ENCODE data around the gene LAMA2.

GRCh38 chr6:129192458-129192989 lies 309.6 kb downstream of the LAMA2 start:
- TF ChIP-seq REST (IDR thresholded peaks at IDR 0.05; ENCODE audit: insufficient read depth in 1 of 2, low read depth in 2 of 2, low read length in 2 of 2), result no peak
- no peak for TF ChIP-seq SIN3A (IDR thresholded peaks at IDR 0.05; ENCODE audit: borderline replicate concordance, insufficient read depth, low read length)
- TF ChIP-seq POLR2AphosphoS5 (IDR thresholded peaks at IDR 0.05; ENCODE audit: low read depth, low read length), result no peak
- no peak for TF ChIP-seq TAF1 (IDR thresholded peaks at IDR 0.05; ENCODE audit: borderline replicate concordance, insufficient read depth, low read length)
- TF ChIP-seq FOXP2 (optimal IDR thresholded peaks at IDR 0.05; ENCODE audit: borderline replicate concordance, extremely low read depth, extremely low read length, insufficient read depth), result no peak

All from PFSK-1 (cell line).